GM12878 (cell line): Measurements from ENCODE around the gene IL36A. TPM values are rescaled to one million over a fixed set of nuclear protein-coding genes. Genes with fewer than 3 reads are reported as not detected.

Experiments used
- ATAC-seq: fragments of 200-7000 bp; cut with Tn5 transposase; 3 replicates; pipeline ENCODE4 v1.9.1; 2020; ENCODE audit warnings: mild to moderate bottlenecking, moderate library complexity
- BruUV-seq: library from RNA; stranded (reverse); fragments of 400-500 nt; replicated peaks from 2 replicates; lab custom pipeline; 2021; lab: Mats Ljungman, UMichigan
- CTCF ChIA-PET: fragments of 300-600 bp; sonication (Branson Sonifier 250); formaldehyde crosslinking; extraction: SDS; loops from one replicate; lab custom pipeline; 2021; ENCODE audit warnings: inconsistent platforms; lab: Yijun Ruan, JAX
- POLR2A ChIA-PET: fragments of 350-600 bp; formaldehyde crosslinking; extraction: SDS; loops from one replicate; lab custom pipeline; 2021; ENCODE audit warnings: inconsistent platforms; lab: Charles Lee
- RAD21 ChIA-PET: fragments of 300-600 bp; sonication (Branson Sonifier 250); formaldehyde crosslinking; loops from one replicate; lab custom pipeline; 2023; ENCODE audit warnings: antibody characterized with exemption; ENCODE audit not compliant: unreplicated experiment; lab: Charles Lee
- SMC1A ChIA-PET: fragments of 300-600 bp; sonication (Branson Sonifier 250); formaldehyde crosslinking; loops from one replicate; lab custom pipeline; 2023; ENCODE audit not compliant: unreplicated experiment, uncharacterized antibody; lab: Charles Lee
- DNase-seq: peaks from one replicate; pipeline ENCODE4 v3.0.0-alpha.2; 2011; ENCODE audit warnings: low read depth, low spot score
- FAIRE-seq: peaks from 3 replicates; lab custom pipeline; 2011; peaks lifted over from hg19 to GRCh38; lab: Jason Lieb, UNC
- H2AFZ ChIP-seq: 2 replicates; pipeline ENCODE4 v1.6.0; 2011; ENCODE audit warnings: low read depth, low read length, control low read depth; ENCODE audit not compliant: control insufficient read depth
- H3K27ac ChIP-seq: 2 replicates; pipeline ENCODE4 v1.5.1; 2011; ENCODE audit warnings: control low read depth; ENCODE audit not compliant: control insufficient read depth, insufficient read depth
- H3K27me3 ChIP-seq, 2 experiments: replicated peaks in 1 of 2; 2 replicates each; pipeline versions ENCODE4 v1.6.0 to v1.6.1; 2011; ENCODE audit warnings: low read length in 1 of 2; ENCODE audit not compliant: control insufficient read depth in 2 of 2, insufficient read depth in 2 of 2
- H3K36me3 ChIP-seq, 2 experiments: 2 replicates each; pipeline ENCODE4 v1.5.1; 2011; ENCODE audit warnings: low read length in 1 of 2; ENCODE audit not compliant: control insufficient read depth in 2 of 2, insufficient read depth in 2 of 2
- H3K4me1 ChIP-seq: 2 replicates; pipeline ENCODE4 v1.6.1; 2011; ENCODE audit warnings: mild to moderate bottlenecking, low read length, moderate library complexity, mixed read lengths; ENCODE audit not compliant: control insufficient read depth, insufficient read depth
- H3K4me2 ChIP-seq: 2 replicates; pipeline ENCODE4 v1.6.0; 2011; ENCODE audit warnings: control low read depth; ENCODE audit not compliant: control insufficient read depth, insufficient read depth
- H3K4me3 ChIP-seq: fragments of 200-600 bp; sonication (generic); 2 replicates; pipeline ENCODE4 v1.5.1; 2016
- H3K79me2 ChIP-seq: 2 replicates; pipeline ENCODE4 v1.6.0; 2011; ENCODE audit warnings: low read length; ENCODE audit not compliant: control insufficient read depth, insufficient read depth
- H3K9ac ChIP-seq: 2 replicates; pipeline ENCODE4 v1.8.0; 2011; ENCODE audit warnings: low read length, control low read depth, mixed read lengths; ENCODE audit not compliant: control insufficient read depth, insufficient read depth
- H3K9me3 ChIP-seq: replicated peaks from 3 replicates; pipeline ENCODE4 v1.5.1; 2011; ENCODE audit warnings: mild to moderate bottlenecking, low read length; ENCODE audit not compliant: control insufficient read depth, insufficient read depth
- H4K20me1 ChIP-seq: 2 replicates; pipeline ENCODE4 v1.6.0; 2011; ENCODE audit not compliant: control insufficient read depth, insufficient read depth
- CEBPB ChIP-seq, 2 experiments: fragments of 150-350 bp in 1 of 2; IDR thresholded peaks; 2 replicates each; pipeline ENCODE4 v1.6.1; 2012 to 2014; ENCODE audit warnings: low read depth in 2 of 2, low read length in 2 of 2, borderline replicate concordance in 1 of 2, inconsistent platforms in 1 of 2
- SMARCA5 ChIP-seq: fragments of 450-650 bp; IDR thresholded peaks from 2 replicates; pipeline ENCODE4 v1.6.1; 2017; ENCODE audit warnings: mild to moderate bottlenecking
- ZNF274 ChIP-seq: IDR thresholded peaks from one replicate; pipeline ENCODE4 v1.8.0; 2011; ENCODE audit not compliant: insufficient read length, insufficient read depth
- WGBS: methylation state at CpG from one replicate; pipeline ENCODE4 v1.1.6; 2016; ENCODE audit warnings: low lambda C conversion rate; ENCODE audit not compliant: insufficient replicate concordance, insufficient coverage; ENCODE audit errors: missing lambda C conversion rate; 5-methylcytosine and 5-hydroxymethylcytosine counted together
- in situ Hi-C: fragments of 300-500 bp; cut with MboI; formaldehyde crosslinking; loops from 9 replicates; pipeline ENCODE4 v1.14.3; 2018; ENCODE audit warnings: mixed read lengths
- intact Hi-C: fragments of 100-400 bp; cut with micrococcal nuclease; formaldehyde crosslinking; loops from one replicate; pipeline ENCODE4 v1.14.2; 2022; ENCODE audit not compliant: unreplicated experiment
- polyA plus RNA-seq, 11 experiments: library from polyadenylated mRNA; depleted of rRNA in 4 of 11; unstranded in 6 of 11; stranded (reverse) in 5 of 11; fragments of >200 nt; fragmentation: Nextera tagmentation in 4 of 11; fragmentation: Illumina TruSeq in 1 of 11; extraction: Ambion mirVana in 4 of 11; extraction: Trizol in 1 of 11; gene quantifications; 1 replicate in 1 of 11; 2 replicates in 10 of 11; pipeline versions ENCODE4 v1.2.1 to v1.2.3, GENCODE V29; 2011 to 2016; ENCODE audit warnings: inconsistent platforms in 2 of 11, missing spikeins in 2 of 11, low read depth in 1 of 11
- total RNA-seq, 4 experiments: library from RNA; depleted of rRNA in 3 of 4; stranded (reverse); fragments of >200 nt in 3 of 4; fragmentation: Illumina TruSeq in 1 of 4; extraction: Trizol in 1 of 4; gene quantifications; 2 replicates each; pipeline versions ENCODE4 v1.2.1 to v1.2.3, GENCODE V29; 2013 to 2021
- TF ChIP-seq, protein P1 (sequence below): fragments of 450-650 bp; IDR thresholded peaks from 2 replicates; pipeline ENCODE4 v1.6.1; 2018; ENCODE audit warnings: mild to moderate bottlenecking, low read depth, moderate library complexity; ENCODE audit not compliant: partially characterized antibody
- TF ChIP-seq, protein P2 (sequence below): IDR thresholded peaks from 2 replicates; pipeline ENCODE4 v1.6.1; 2011; ENCODE audit warnings: low read depth, low read length, improper control_type of control experiment, borderline replicate concordance

Gene IL36A
- total and polyA plus RNA-seq, 10 of the 15 experiments (the other 5 are each of a cell fraction or from before 2014, with no cell fraction given) = not detected

DNA sequence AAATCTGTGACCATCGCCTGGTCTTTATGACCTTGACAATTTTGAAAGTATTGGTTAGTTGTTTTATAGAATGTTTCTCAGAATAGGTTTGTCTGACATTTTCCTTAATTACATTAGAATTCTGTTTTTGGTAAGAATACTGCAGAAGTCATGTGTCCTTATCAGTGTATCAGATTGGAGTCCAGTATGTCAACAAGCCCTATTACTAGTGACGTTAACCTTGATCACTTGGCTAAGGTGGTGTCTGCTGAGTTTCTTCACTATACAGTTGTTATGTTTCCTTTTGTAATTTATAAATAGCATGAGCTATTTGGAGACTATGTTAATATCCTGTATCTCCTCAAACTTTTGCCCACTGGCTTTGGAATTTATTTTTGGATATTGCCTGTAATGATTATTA is 38.2 kb upstream of the IL36A start:
- CTCF ChIA-PET = interaction anchor here (1.4 kb wide), 2 partner anchors 8 to 25 kb away, joined by 5 to 6 read pairs; no protein-coding TSS in a partner anchor
- Histone ChIP-seq H3K9ac (no peak overlapping the region), H3K4me3 (no peak overlapping the region), H3K4me2 (no peak overlapping the region)
- TF ChIP-seq SMARCA5 (no peak), ZNF274 (no peak), CEBPB (IDR thresholded peaks at IDR 0.05; ENCODE audit: borderline replicate concordance in 1 of 2, low read depth in 2 of 2, low read length in 2 of 2) (no peak)
- TF ChIP-seq, protein P1, sequence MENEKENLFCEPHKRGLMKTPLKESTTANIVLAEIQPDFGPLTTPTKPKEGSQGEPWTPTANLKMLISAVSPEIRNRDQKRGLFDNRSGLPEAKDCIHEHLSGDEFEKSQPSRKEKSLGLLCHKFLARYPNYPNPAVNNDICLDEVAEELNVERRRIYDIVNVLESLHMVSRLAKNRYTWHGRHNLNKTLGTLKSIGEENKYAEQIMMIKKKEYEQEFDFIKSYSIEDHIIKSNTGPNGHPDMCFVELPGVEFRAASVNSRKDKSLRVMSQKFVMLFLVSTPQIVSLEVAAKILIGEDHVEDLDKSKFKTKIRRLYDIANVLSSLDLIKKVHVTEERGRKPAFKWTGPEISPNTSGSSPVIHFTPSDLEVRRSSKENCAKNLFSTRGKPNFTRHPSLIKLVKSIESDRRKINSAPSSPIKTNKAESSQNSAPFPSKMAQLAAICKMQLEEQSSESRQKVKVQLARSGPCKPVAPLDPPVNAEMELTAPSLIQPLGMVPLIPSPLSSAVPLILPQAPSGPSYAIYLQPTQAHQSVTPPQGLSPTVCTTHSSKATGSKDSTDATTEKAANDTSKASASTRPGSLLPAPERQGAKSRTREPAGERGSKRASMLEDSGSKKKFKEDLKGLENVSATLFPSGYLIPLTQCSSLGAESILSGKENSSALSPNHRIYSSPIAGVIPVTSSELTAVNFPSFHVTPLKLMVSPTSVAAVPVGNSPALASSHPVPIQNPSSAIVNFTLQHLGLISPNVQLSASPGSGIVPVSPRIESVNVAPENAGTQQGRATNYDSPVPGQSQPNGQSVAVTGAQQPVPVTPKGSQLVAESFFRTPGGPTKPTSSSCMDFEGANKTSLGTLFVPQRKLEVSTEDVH = no peak
- TF ChIP-seq, protein P2, sequence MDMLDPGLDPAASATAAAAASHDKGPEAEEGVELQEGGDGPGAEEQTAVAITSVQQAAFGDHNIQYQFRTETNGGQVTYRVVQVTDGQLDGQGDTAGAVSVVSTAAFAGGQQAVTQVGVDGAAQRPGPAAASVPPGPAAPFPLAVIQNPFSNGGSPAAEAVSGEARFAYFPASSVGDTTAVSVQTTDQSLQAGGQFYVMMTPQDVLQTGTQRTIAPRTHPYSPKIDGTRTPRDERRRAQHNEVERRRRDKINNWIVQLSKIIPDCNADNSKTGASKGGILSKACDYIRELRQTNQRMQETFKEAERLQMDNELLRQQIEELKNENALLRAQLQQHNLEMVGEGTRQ = no peak
- TF ChIP-seq, all 136 proteins: peak for 0
- Histone ChIP-seq H3K79me2 (no peaks in the 10 kb centered on the region), H3K36me3 (no peaks in the 10 kb centered on the region), H3K27me3 (no peaks in the 10 kb centered on the region; a peak in 3 of 4 replicates), H3K9me3 (no peaks in the 10 kb centered on the region), H3K4me1 (no peaks in the 10 kb centered on the region), H2AFZ (no peak overlapping the region), H4K20me1 (no peaks in the 10 kb centered on the region), H3K27ac (no peak overlapping the region)
- ChIA-PET POLR2A (interaction anchor here (0.5 kb wide), 1 partner anchor 397 kb away, joined by 3 read pairs; no protein-coding TSS in a partner anchor), RAD21 (no interaction called here), SMC1A (interaction anchor here (0.5 to 1.5 kb wide), 2 partner anchors 109 to 239 kb away, joined by 3 read pairs; no protein-coding TSS in a partner anchor)
- WGBS = 38% methylated on average over 2 of the region's 2 CpGs
- ATAC-seq = no peak
- no TSS peak for BruUV-seq
- in situ Hi-C loops = no loop called here
- intact Hi-C loops = no loop called here
- DNase-seq = no peak
- FAIRE-seq = no peak
